H9 (cell line): ENCODE results near the gene CACNA2D3. TPM values are rescaled to one million over a fixed set of nuclear protein-coding genes. Genes with fewer than 3 reads are reported as not detected.

Source experiments
- DNase-seq: peaks from one replicate; pipeline ENCODE4 v3.0.0-alpha.2; 2017
- H2AFZ ChIP-seq: one replicate; pipeline ENCODE4 v1.6.1; 2013; ENCODE audit warnings: mild to moderate bottlenecking, low read length, control low read depth, moderate library complexity
- H2AK5ac ChIP-seq: 2 replicates; pipeline ENCODE4 v1.6.1; 2013; ENCODE audit warnings: low read length, control low read depth, mixed read lengths; ENCODE audit not compliant: insufficient read length
- H2BK120ac ChIP-seq: one replicate; pipeline ENCODE4 v1.6.1; 2013; ENCODE audit warnings: low read depth, mild to moderate bottlenecking, low read length, control low read depth, inconsistent platforms; ENCODE audit not compliant: poor library complexity, severe bottlenecking
- H2BK12ac ChIP-seq: 2 replicates; pipeline ENCODE4 v1.6.1; 2013; ENCODE audit warnings: low read length, control low read depth, mixed read lengths, low read depth; ENCODE audit not compliant: insufficient read length
- H2BK15ac ChIP-seq: 2 replicates; pipeline ENCODE4 v1.6.1; 2013; ENCODE audit warnings: low read depth, low read length, control low read depth
- H2BK20ac ChIP-seq: one replicate; pipeline ENCODE4 v1.6.1; 2013; ENCODE audit warnings: low read depth, mild to moderate bottlenecking, low read length, control low read depth, inconsistent platforms; ENCODE audit not compliant: poor library complexity, severe bottlenecking
- H2BK5ac ChIP-seq: 2 replicates; pipeline ENCODE4 v1.6.1; 2013; ENCODE audit warnings: low read length, control low read depth, mixed read lengths; ENCODE audit not compliant: insufficient read length
- H3K14ac ChIP-seq: 2 replicates; pipeline ENCODE4 v1.6.1; 2013; ENCODE audit warnings: low read length, control low read depth; ENCODE audit not compliant: insufficient read depth
- H3K18ac ChIP-seq: 2 replicates; pipeline ENCODE4 v1.6.1; 2013; ENCODE audit warnings: low read depth, mild to moderate bottlenecking, mixed read lengths, low read length, control low read depth; ENCODE audit not compliant: insufficient read length
- H3K23ac ChIP-seq: 2 replicates; pipeline ENCODE4 v1.6.1; 2013; ENCODE audit warnings: low read length, control low read depth, mixed read lengths, low read depth; ENCODE audit not compliant: insufficient read length
- H3K23me2 ChIP-seq: 2 replicates; pipeline ENCODE4 v1.6.1; 2013; ENCODE audit warnings: low read depth, mild to moderate bottlenecking, mixed read lengths, low read length, control low read depth; ENCODE audit not compliant: insufficient read length, poor library complexity, severe bottlenecking
- H3K27ac ChIP-seq: 2 replicates; pipeline ENCODE4 v1.5.1; 2013; ENCODE audit warnings: low read length, control low read depth, mixed read lengths, low read depth; ENCODE audit not compliant: insufficient read length
- H3K27me3 ChIP-seq: 2 replicates; pipeline ENCODE4 v1.6.1; 2013; ENCODE audit warnings: low read length, control low read depth, inconsistent platforms; ENCODE audit not compliant: insufficient read depth
- H3K4ac ChIP-seq: 2 replicates; pipeline ENCODE4 v1.6.1; 2013; ENCODE audit warnings: low read depth, mild to moderate bottlenecking, control low read depth, inconsistent platforms, low read length, moderate library complexity
- H3K4me1 ChIP-seq: 2 replicates; pipeline ENCODE4 v1.6.1; 2013; ENCODE audit warnings: low read length, control low read depth, inconsistent platforms; ENCODE audit not compliant: insufficient read depth
- H3K4me2 ChIP-seq: 2 replicates; pipeline ENCODE4 v1.6.1; 2013; ENCODE audit warnings: low read length, control low read depth, mixed read lengths; ENCODE audit not compliant: insufficient read length, insufficient read depth
- H3K56ac ChIP-seq: 2 replicates; pipeline ENCODE4 v1.6.1; 2013; ENCODE audit warnings: low read depth, mild to moderate bottlenecking, mixed read lengths, low read length, control low read depth; ENCODE audit not compliant: insufficient read length
- H3K79me1 ChIP-seq: 2 replicates; pipeline ENCODE4 v1.6.1; 2013; ENCODE audit warnings: low read depth, mild to moderate bottlenecking, moderate library complexity, low read length, control low read depth, inconsistent platforms; ENCODE audit not compliant: insufficient read depth, poor library complexity, severe bottlenecking
- H3K79me2 ChIP-seq: 2 replicates; pipeline ENCODE4 v1.6.1; 2013; ENCODE audit warnings: low read length, control low read depth, inconsistent platforms; ENCODE audit not compliant: insufficient read depth
- H3K9ac ChIP-seq: 2 replicates; pipeline ENCODE4 v1.6.1; 2013; ENCODE audit warnings: low read length, control low read depth, mixed read lengths; ENCODE audit not compliant: insufficient read length; ENCODE audit errors: extremely low read depth
- H3K9me3 ChIP-seq: one replicate; pipeline ENCODE4 v1.6.1; 2013; ENCODE audit warnings: low read depth, low read length, inconsistent platforms; ENCODE audit not compliant: control insufficient read depth
- H3T11ph ChIP-seq: one replicate; pipeline ENCODE4 v1.6.1; 2013; ENCODE audit warnings: mild to moderate bottlenecking, low read length, control low read depth, inconsistent platforms
- H4K20me1 ChIP-seq: one replicate; pipeline ENCODE4 v1.6.1; 2013; ENCODE audit not compliant: control insufficient read depth, insufficient read length, insufficient read depth
- H4K5ac ChIP-seq: 2 replicates; pipeline ENCODE4 v1.6.1; 2013; ENCODE audit warnings: low read depth, mild to moderate bottlenecking, mixed read lengths, low read length, control low read depth; ENCODE audit not compliant: insufficient read length
- H4K8ac ChIP-seq: replicated peaks from 2 replicates; pipeline ENCODE4 v1.6.1; 2013; ENCODE audit warnings: low read length, control low read depth, mixed read lengths, low read depth; ENCODE audit not compliant: insufficient read length
- H4K91ac ChIP-seq: 2 replicates; pipeline ENCODE4 v1.6.1; 2013; ENCODE audit warnings: low read depth, mild to moderate bottlenecking, moderate library complexity, mixed read lengths, low read length, control low read depth; ENCODE audit not compliant: insufficient read length
- H3K27ac Mint-ChIP-seq, 3 experiments: 2 replicates in 2 of 3; 3 replicates in 1 of 3; pipeline ENCODE4 v1.8.0; 2020 to 2021; ENCODE audit warnings: mixed read lengths in 3 of 3, mild to moderate bottlenecking in 1 of 3, moderate library complexity in 1 of 3
- H3K27me3 Mint-ChIP-seq: 2 replicates; pipeline ENCODE4 v1.8.0; 2021; ENCODE audit warnings: low read depth, mild to moderate bottlenecking, moderate library complexity, mixed read lengths
- H3K36me3 Mint-ChIP-seq, 3 experiments: 2 replicates in 2 of 3; 3 replicates in 1 of 3; pipeline ENCODE4 v1.8.0; 2020 to 2021; ENCODE audit warnings: low read depth in 3 of 3, mixed read lengths in 3 of 3; ENCODE audit not compliant: insufficient read depth in 1 of 3
- H3K4me1 Mint-ChIP-seq, 2 experiments: 2 replicates each; pipeline ENCODE4 v1.8.0; 2020; ENCODE audit warnings: mixed read lengths in 2 of 2
- H3K4me3 Mint-ChIP-seq, 2 experiments: 2 replicates in 1 of 2; 3 replicates in 1 of 2; pipeline ENCODE4 v1.8.0; 2020 to 2021; ENCODE audit warnings: mild to moderate bottlenecking in 2 of 2, mixed read lengths in 2 of 2, moderate library complexity in 1 of 2
- H3K9me3 Mint-ChIP-seq, 2 experiments: 2 replicates in 1 of 2; 3 replicates in 1 of 2; pipeline ENCODE4 v1.8.0; 2020; ENCODE audit warnings: mild to moderate bottlenecking in 2 of 2, mixed read lengths in 2 of 2, moderate library complexity in 1 of 2
- CTCF ChIP-seq: fragments of 200-600 bp; sonication (generic); conservative IDR thresholded peaks from 3 replicates; pipeline ENCODE4 v1.8.0; 2021; ENCODE audit warnings: antibody characterized with exemption, mild to moderate bottlenecking
- whole genome bisulfite sequencing: extraction: QIAGEN DNeasy Blood & Tissue Kit; methylation state at CpG from one replicate; pipeline ENCODE4 v1.1.7; 2013; ENCODE audit warnings: missing lambda C conversion rate, low lambda C conversion rate, mixed read lengths; ENCODE audit not compliant: insufficient read length; ENCODE audit errors: extremely low coverage; 5-methylcytosine and 5-hydroxymethylcytosine counted together
- total RNA-seq: library from RNA; stranded (reverse); gene quantifications from 2 replicates; pipeline ENCODE4 v1.2.1, GENCODE V29; 2021

The CACNA2D3 gene
- total RNA-seq, 1 experiment from 2014 or later = 3.2 TPM

- Histone ChIP-seq H3K14ac (no peak overlapping the region), H3K4me1 (no peaks in the 10 kb centered on the region), H3K18ac (no peak overlapping the region), H2BK120ac (no peak overlapping the region), H3K27ac (no peak overlapping the region), H3K56ac (no peak overlapping the region), H2AFZ (no peak overlapping the region), H3T11ph (no peak overlapping the region), H2BK15ac (no peak overlapping the region), H3K79me1 (no peaks in the 10 kb centered on the region), H2BK5ac (no peak overlapping the region), H4K91ac (no peak overlapping the region), H3K79me2 (no peaks in the 10 kb centered on the region), H3K9ac (no peak overlapping the region), H3K9me3 (no peaks in the 10 kb centered on the region), H3K23ac (no peak overlapping the region), H3K27me3 (peaks cover 21% of the 10 kb centered on the region), H4K5ac (no peak overlapping the region), H4K20me1 (no peaks in the 10 kb centered on the region), H3K4me2 (no peak overlapping the region), H4K8ac (no peak overlapping the region), H2BK20ac (no peak overlapping the region), H2BK12ac (no peak overlapping the region), H3K4ac (no peak overlapping the region), H3K23me2 (peaks cover 23% of the 10 kb centered on the region), H2AK5ac (no peak overlapping the region)
- WGBS = no CpG with 5 or more reads among the region's 4 CpGs
- H3K36me3 Mint-ChIP-seq = no peaks in the 10 kb centered on the region; a peak in 1 of 7 replicates
- no peak overlapping the region for H3K27ac Mint-ChIP-seq
- no peak for DNase-seq
- H3K27me3 Mint-ChIP-seq = peaks cover 63% of the 10 kb centered on the region
- peaks cover 13 to 21% of the 10 kb centered on the region in 2 experiments for H3K4me1 Mint-ChIP-seq
- no peaks in the 10 kb centered on the region for H3K9me3 Mint-ChIP-seq
- H3K4me3 Mint-ChIP-seq = no peak overlapping the region
- no peak for TF ChIP-seq CTCF
Measured at GRCh38 chr3:54125300-54125699, 2.9 kb downstream of the CACNA2D3 start.
